GM19099 (cell line): Measurements from ENCODE around the gene OSM.

Experiments
- POLR2A ChIP-seq: IDR thresholded peaks from 3 replicates; pipeline ENCODE4 v1.6.1; 2011; ENCODE audit warnings: low read depth; ENCODE audit not compliant: insufficient read length; ENCODE audit errors: extremely low read depth

Gene OSM

DNA sequence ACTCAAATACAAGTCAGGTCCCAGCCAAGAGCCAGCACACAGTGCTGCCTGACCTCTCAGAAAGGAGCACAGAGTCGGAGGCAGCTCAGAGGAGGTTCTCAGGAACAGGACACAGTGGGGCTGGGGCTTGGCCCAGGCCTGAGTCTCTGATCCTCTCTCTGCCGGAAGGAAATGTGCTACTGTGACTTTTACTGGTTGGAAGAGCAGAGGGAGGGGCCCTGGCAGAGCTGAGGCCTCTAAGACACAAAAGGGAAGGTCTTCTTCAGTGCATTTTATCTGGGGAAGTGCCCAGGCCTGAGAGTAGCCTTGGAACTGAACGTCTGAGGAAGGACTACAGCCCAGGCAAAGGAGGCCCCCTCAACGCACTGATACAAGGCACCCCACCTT lies 38.9 kb upstream of the OSM start:
- peak; percentile 79 for TF ChIP-seq POLR2A

DNA sequence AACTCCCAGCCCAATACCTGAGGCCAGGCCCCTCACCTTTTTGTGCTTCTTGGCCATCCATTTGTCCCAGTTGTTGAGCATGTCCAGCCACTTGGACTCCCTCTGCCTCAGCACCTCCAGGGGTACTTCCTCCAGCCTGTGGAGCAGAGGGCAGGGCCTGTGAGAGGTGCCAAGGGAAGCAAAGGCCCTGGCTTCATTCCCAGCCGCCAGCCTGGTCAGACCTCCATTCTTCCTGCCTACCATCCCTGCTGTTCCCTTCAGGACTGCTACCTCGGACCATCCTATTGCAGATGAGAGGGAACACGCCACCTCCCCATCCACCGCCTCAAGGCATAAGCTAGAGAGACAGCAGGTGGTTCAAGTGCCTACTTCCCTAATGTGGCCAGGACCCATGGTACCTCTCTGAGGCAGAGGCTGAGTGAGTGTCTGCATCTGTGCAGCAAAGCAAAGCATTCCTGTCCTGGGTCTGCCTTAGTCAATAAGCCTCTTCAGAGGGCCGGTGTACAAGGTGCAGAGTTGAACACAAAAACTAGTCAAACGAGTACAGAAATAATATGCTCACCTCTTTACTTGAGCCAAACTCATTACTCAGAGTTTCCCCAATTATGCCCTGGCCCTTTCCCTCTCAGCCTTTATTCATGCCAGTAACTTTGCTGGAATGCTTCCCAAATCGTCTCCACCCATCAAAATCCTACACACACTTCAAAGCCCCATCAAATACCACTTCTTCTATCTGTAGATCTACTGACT lies 38.0 kb upstream of the OSM start:
- TF ChIP-seq POLR2A: no peak

DNA sequence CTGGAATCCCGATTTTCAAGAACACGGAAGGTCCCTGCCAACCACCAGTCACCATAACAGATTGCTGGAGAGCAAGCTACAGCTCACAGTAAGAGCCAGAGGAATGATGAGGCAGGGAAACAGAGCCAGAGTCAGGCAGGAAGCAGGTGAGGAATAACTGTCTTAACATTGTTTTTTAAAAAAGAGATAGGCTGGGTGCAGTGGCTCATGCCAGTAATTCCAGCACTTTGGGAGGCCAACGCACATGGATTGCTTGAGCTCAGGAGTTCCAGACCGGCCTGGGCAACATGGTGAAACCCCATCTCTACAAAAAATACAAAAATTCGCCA lies 36.1 kb upstream of the OSM start:
- TF ChIP-seq POLR2A: no peak

DNA sequence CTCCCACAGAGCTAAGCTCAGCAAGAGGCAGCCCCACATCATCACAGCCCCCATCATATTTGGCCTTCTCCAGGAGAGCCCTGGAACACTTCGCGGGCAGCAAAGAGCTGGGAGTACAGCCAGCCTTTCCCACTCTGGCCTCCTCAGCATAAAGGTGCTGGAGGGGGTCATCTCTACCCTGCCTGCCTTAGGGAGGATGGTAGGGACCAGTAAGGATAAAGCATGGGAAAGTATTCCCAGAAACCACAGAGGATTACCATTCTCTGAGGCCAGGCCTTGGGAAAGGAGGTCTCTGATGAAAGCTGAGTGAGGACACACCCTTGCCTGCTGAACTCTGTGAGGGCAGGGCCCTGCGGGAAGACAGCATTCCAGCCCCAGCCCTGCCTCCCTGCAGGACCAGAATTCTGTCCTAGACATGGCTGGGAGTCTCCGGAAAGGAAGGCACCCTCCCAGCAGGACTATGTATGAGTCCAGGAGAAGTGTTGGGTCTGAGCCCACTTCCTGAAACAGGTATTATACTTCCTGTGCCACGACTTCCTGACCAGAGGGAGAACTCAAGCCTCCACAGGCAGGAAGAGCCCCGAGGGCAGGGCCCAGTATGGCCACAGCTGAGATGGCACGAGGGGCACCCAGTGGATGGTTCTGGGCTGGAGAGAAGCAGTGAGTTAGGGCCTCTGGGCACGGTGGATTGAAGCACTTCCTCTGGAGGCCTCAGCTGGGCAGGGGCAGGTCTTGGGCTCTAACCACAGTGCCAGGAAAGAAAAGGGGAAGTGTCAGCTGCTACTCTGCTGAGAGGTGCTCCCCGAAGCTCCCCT lies 35.6 kb upstream of the OSM start:
- TF ChIP-seq POLR2A: no peak

DNA sequence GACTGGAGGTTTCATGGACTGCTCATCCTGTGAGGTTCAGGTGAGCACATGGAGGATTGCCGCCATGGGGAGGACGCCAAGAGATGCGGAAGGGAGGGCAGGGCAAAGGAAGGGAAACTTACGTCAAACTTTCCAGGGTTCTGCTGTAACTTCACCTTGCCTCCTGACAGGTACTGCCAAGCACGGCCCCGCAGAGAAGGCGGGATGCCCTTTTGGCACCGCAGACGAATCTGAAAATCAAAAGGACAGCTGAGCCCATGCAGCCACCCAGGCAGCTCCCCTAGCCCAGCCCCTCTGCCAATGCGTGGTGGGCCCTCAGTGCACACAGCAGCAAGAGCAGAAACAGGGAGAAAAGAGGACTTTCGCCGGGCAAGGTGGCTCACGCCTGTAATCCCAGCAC lies 32.7 kb upstream of the OSM start:
- no peak for TF ChIP-seq POLR2A

DNA sequence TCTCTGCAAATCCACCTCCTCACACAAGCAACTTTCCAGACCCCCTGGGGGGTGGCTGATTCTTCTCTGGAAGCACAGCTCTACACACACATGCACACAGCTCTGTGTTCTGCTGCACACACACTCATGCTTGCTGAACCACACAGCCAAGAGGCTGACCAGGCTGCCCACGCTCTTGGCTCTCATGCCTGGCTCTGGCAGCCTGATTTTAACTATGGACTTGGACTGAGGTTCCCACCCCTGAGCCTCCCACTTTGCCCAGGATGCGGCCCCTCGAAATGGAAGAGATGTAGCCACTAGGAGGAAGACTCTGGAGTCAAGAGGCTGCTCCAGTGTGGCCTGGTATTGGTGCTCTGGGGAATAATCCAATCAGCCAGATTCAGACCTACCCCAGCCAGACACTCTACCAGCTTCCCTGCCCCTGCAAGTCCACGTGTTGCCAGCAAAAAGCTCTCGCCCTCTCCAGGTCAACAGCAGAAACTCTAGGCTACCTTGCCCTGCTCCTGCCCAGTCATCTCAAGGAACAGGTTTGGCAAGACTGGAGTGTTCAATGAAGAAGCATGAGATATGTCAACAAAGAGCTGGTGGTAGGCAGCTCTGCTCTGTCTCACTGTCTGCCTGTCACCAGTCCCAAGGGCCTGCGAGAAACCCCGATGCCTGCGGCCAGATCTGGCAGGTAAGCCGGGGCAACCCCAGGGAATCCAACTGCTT lies 31.5 kb upstream of the OSM start:
- TF ChIP-seq POLR2A: no peak

DNA sequence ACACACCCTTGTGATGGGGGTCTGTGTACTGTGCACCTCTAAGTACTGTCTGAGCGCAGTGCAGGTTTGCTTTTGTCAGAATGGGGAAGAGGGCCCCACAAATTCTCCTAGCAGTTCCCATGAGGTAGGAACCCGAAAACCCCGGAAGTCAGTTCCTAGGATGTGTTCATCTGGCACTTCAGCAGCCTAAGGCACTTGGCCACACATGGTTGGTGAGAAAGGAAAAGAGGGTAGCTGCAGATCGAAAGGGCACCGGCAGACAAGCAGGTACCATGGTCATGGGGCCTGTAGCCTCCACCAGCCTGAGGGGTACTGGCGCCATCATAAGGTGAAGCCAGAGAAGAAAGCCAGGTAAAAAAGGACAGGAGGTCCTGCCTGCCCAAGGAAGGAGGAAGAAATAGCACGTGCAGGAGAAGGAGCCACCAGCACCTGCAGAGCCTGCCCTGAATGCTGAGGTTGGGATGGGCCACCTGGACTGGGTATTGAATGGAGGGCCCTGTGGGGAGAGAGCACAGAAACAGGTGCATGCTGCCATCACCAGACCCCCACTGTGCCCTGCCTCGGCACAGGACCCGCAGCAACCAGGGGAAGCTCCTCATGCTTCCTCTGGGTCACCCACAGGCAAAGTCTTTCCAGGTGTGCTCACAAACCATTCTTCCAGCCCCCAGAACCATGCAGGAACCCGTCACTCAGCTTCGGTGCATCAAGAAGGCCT lies 30.8 kb upstream of the OSM start:
- no peak for TF ChIP-seq POLR2A

DNA sequence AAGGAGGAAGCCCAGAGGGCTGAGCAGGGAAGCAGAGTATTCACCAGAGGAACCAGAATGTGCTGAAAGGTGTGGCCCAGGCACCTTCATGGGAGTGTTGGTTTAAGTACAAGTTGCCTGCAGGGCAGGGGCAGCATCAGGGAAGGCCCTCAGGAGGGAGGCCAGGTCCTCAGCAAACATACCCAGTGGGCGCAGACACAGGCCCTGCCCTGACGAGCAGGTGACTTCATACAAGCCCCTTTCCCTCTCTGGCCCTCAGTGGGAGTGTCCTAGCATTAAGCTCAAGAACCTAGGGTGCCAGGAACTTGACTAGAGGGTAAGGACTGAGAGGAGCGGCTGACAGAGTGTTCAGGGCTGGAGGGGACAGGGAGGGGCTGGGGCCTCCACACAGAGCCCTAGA lies 30.2 kb upstream of the OSM start:
- no peak for TF ChIP-seq POLR2A

DNA sequence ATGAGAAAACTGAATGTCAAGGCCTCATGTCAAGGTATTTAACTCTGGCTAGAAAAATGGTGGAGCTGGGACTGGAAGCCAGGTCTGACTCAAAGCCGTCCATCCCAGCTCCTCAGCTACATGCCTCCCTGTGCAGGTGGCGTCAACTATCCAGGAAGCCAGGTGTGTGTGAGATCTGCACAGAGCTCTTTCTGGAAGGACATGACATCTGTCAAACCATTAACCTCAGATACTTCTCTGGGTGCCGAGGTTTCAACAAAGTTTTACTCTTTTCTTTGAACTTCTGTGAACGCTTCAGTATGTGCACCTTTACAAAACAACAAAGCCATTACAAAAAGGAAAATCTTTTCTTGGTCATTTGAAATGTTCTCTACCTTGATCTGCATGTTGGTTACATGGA lies 29.7 kb upstream of the OSM start:
- no peak for TF ChIP-seq POLR2A

DNA sequence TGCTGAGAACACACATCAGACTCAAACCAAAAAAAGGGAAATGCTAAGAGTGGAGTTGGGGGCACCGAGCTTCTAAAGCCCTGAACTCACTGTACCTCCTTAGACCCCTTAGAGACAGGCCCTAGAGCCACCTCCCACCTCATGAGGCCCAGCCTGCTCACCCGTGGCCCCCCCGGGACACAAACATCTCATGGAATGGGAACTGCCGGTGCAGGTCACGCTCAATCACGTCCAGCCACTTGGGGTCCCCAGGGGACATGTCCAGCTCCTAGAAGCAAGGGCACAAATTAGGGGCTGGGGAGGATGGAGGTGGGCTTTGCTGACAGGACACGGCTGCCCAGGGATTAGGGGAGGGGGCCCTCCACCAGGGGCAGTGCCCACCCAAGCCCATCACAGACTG lies 28.9 kb upstream of the OSM start:
- no peak for TF ChIP-seq POLR2A

DNA sequence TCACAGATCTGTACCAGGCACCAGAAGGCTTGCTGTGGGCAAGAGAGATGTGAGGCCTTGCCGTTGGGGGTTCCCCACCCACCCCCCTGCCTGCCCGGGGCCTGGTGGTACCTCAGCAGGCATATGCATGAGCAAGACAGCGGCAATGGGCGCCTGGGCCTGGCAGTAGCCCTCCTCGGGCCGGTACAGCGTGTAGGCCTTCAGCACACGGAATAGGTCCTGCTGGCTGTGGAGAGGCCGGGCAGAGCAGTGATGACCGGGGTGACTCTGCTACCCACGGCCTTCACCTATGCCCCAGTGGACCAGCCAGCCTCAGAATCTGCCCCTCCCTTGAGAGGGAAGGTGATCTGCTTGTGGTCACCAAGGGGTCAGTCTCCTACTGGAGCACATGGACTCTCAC lies 28.2 kb upstream of the OSM start:
- no peak for TF ChIP-seq POLR2A

DNA sequence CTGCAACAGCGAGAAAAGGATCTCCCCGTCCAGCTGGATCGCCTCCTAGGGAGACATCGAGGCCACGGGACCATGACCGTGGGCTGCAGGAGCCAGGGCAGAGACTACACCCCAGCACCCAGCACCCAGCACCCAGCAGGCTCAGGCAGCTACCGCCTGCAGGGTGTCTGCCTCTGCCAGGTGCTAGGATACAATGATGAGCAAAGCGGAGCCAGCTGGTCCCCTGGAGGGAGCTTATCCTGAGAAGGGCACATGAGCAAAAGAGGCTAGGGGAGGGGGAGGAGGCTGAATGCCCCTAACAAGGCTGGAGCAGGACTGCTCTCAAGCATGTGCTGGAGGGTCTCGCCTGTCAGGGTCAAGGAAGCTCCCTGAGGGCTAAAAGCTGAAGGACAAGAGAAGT lies 27.4 kb upstream of the OSM start:
- no peak for TF ChIP-seq POLR2A

DNA sequence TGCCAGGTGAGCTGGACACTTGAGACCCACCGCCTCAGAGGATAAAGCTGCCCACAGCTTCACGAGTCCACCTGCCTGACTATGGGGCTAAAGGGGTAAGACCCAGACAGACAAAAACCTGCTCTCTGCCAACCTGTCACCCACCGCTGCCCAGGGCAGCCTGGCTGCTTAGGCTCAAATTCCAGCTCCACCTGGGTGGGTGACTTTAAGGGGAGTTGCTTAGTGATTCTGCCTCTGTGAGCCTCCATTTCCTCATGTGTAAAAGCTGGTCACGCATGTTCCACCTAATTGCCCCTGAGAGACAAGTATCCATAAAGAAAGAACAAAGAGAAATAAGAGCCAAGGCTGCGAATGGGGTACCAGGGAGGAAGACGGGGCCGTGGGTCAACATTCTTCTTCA lies 26.4 kb upstream of the OSM start:
- no peak for TF ChIP-seq POLR2A

DNA sequence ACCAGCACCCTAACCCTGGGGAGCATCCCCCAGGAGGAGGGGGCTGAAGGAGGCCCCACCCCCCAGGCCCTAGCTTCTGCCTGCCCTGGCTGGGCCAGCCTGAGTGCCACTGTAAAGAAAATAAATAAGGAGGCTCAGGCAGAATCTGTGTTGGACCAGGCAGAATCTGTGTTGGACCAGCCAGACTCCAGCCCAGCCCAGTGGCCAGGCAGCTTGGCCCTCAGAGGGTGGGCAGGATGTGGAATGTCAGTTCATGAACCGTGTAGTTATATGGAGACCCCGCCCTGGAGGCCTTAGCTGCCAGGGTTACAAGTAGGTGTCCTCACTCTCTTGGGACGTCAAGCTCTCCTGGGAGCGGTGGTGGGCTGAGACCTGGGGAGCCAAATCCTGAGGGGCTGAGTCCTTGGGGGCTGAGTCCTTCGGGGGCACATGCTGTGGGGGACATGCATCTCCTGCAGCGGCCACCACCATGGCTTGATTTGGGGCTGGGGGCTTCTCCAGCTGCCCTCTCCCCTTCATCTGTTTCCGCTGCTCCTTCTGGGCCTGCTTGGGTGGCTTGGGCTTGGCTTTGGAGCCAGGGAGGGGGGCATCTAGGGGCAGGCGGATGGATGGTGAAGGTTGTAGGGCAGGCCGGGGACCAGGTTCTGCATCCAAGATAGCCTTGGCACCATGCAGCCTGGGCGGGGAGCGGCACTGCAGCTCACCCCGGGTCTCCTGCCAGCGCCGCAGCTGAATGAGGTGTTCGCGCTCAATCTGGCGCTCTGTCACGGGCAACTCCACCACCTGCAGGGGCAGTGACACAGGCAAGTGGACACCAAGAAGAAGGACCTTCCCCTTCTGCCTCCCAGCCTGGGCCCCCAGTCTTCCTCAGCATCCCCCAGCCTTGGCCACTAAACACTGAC lies 25.7 kb upstream of the OSM start:
- no peak for TF ChIP-seq POLR2A
